Measurements from ENCODE around the gene ARHGEF19.

ARHGEF19 gene

DNA sequence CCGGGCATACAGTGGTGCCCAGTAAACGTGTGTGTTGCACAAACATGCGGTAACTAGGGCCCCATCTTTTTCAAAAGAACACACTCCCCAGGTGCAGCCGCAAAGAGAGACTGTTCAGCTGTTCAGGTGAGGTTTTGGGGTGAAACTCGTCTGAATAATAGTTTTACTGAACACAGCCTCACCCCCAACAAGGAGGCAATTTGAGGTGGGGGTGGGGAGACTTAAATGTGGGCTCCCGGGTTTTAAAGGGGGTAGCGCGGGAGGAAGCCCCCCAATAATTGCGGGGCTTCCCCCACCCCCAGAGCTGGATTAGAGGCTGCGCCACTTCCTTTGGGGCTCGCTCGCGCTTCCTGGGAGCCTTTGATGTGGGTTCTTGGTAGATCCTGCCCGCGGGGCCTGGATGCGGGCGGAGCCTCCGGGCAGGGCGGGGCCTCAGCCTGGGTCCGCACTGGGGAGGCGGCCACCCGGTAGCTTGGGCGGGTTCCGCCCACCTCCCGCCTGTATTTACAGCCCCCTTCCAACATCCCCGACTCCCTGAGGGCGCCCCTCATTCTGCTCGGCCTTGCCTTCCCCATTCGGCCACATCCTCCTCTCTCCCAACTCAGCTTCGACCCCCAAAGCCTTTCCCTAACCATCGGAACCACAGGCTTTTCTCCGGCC is 50.2 kb downstream of the ARHGEF19 start:
- H3K4me3 ChIP-seq (ENCODE audit: low read length, poor library complexity, severe bottlenecking): peak overlapping the region; percentile 43
- H4K20me1 ChIP-seq (ENCODE audit: insufficient read depth, low read length, poor library complexity, severe bottlenecking): no peaks in the 10 kb centered on the region
- H3F3A ChIP-seq (ENCODE audit: low read depth): no peaks in the 10 kb centered on the region
- H3K9me3 ChIP-seq (ENCODE audit: insufficient read depth, low read depth, low read length): no peaks in the 10 kb centered on the region
- no peaks in the 10 kb centered on the region for H3K27me3 ChIP-seq (ENCODE audit: insufficient read depth, low read length, poor library complexity, severe bottlenecking)
- no peak overlapping the region for H3K9ac ChIP-seq (ENCODE audit: low read depth, low read length, poor library complexity, severe bottlenecking)
- no peak for TF ChIP-seq EZH2phosphoT487 (IDR thresholded peaks at IDR 0.05; ENCODE audit: borderline replicate concordance)
- no peak for TF ChIP-seq CTCF (conservative IDR thresholded peaks at IDR 0.05; ENCODE audit: low read length)
- H2AFZ ChIP-seq (ENCODE audit: low read length): peak overlapping the region; percentile 69; the same call in 1 of the 2 replicates
- no peaks in the 10 kb centered on the region for H3K79me2 ChIP-seq (ENCODE audit: insufficient read depth, low read length)
- H3K36me3 ChIP-seq (ENCODE audit: insufficient read depth, low read length): no peaks in the 10 kb centered on the region
- peak overlapping the region; percentile 56 for H3K4me2 ChIP-seq (ENCODE audit: low read depth, low read length, poor library complexity, severe bottlenecking)
- no peaks in the 10 kb centered on the region for H3K9me2 ChIP-seq (replicated peaks; ENCODE audit: low read depth, low read length)
- peaks cover 24% of the 10 kb centered on the region for H3K4me1 ChIP-seq (ENCODE audit: insufficient read depth, low read length, poor library complexity, severe bottlenecking)

GRCh38 chr1:16161717-16162116 is 50.7 kb downstream of the ARHGEF19 start:
- H3K79me2 ChIP-seq (ENCODE audit: insufficient read depth, low read length): no peaks in the 10 kb centered on the region
- H3K27me3 ChIP-seq (ENCODE audit: insufficient read depth, low read length, poor library complexity, severe bottlenecking): no peaks in the 10 kb centered on the region
- no peak for TF ChIP-seq CTCF (conservative IDR thresholded peaks at IDR 0.05; ENCODE audit: low read length)
- TF ChIP-seq EZH2phosphoT487 (IDR thresholded peaks at IDR 0.05; ENCODE audit: borderline replicate concordance): no peak
- no peaks in the 10 kb centered on the region for H3K9me2 ChIP-seq (replicated peaks; ENCODE audit: low read depth, low read length)
- H3K4me1 ChIP-seq (ENCODE audit: insufficient read depth, low read length, poor library complexity, severe bottlenecking): peaks cover 24% of the 10 kb centered on the region
- no peaks in the 10 kb centered on the region for H3K36me3 ChIP-seq (ENCODE audit: insufficient read depth, low read length)
- peak overlapping the region; percentile 56 for H3K4me2 ChIP-seq (ENCODE audit: low read depth, low read length, poor library complexity, severe bottlenecking)
- no peak overlapping the region for H3K9ac ChIP-seq (ENCODE audit: low read depth, low read length, poor library complexity, severe bottlenecking)
- no peaks in the 10 kb centered on the region for H4K20me1 ChIP-seq (ENCODE audit: insufficient read depth, low read length, poor library complexity, severe bottlenecking)
- H3K4me3 ChIP-seq (ENCODE audit: low read length, poor library complexity, severe bottlenecking): peak overlapping the region; percentile 43
- no peaks in the 10 kb centered on the region for H3F3A ChIP-seq (ENCODE audit: low read depth)
- H2AFZ ChIP-seq (ENCODE audit: low read length): no peak overlapping the region
- no peaks in the 10 kb centered on the region for H3K9me3 ChIP-seq (ENCODE audit: insufficient read depth, low read depth, low read length)

DNA sequence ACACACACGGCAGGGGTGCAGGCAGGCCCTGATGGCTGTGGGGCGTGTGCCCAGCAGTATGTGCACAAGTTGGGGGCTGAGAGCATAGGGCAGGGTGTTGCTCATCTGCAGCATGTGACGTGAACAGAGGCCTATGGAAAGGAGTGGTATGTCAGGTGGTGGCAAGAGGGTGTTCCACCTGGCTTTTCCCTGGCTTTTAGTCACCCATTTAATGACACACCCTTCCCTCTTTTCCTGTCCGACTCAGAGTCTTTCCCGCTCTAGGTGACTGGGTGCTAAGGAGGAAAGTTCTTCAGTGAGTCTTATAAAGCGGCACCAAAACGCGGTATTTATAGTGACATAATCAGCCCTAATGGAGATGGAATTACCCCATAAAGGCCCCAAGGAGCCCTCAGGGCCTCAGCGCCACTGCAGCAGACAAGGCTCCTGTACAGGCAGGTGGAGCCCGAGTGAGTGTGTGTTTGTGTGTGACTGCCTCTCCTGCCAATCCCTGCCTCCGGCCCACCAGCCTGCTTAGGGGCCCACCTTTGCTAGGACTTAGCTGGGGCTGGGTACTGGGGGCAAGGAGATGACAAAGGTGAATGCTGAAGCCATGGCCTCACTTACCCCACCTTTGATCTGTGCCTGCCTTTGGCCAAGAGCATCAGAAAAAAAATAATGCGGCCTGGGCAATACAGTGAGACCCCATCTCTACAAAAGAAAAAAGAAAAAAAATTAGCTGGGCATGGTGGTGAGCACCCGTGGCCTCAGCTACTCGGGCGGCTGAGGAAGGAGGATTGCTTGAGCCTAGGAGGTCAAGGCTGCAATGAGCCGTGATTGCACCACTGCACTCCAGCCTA is 53.2 kb downstream of the ARHGEF19 start:
- Histone ChIP-seq H4K20me1 (ENCODE audit: insufficient read depth, low read length, poor library complexity, severe bottlenecking) (no peaks in the 10 kb centered on the region), H3K9me3 (ENCODE audit: insufficient read depth, low read depth, low read length) (no peaks in the 10 kb centered on the region), H3K36me3 (ENCODE audit: insufficient read depth, low read length) (no peaks in the 10 kb centered on the region), H3K9me2 (replicated peaks; ENCODE audit: low read depth, low read length) (no peaks in the 10 kb centered on the region), H3K4me1 (ENCODE audit: insufficient read depth, low read length, poor library complexity, severe bottlenecking) (peaks cover 24% of the 10 kb centered on the region), H3K4me2 (ENCODE audit: low read depth, low read length, poor library complexity, severe bottlenecking) (no peak overlapping the region), H2AFZ (ENCODE audit: low read length) (no peak overlapping the region), H3K4me3 (ENCODE audit: low read length, poor library complexity, severe bottlenecking) (no peak overlapping the region), H3K79me2 (ENCODE audit: insufficient read depth, low read length) (no peaks in the 10 kb centered on the region), H3K9ac (ENCODE audit: low read depth, low read length, poor library complexity, severe bottlenecking) (no peak overlapping the region), H3F3A (ENCODE audit: low read depth) (no peaks in the 10 kb centered on the region), H3K27me3 (ENCODE audit: insufficient read depth, low read length, poor library complexity, severe bottlenecking) (no peaks in the 10 kb centered on the region)
- TF ChIP-seq CTCF (conservative IDR thresholded peaks at IDR 0.05; ENCODE audit: low read length) (no peak), EZH2phosphoT487 (IDR thresholded peaks at IDR 0.05; ENCODE audit: borderline replicate concordance) (no peak)
